Osteocyte (in vitro differentiated cells): ENCODE results near the gene AMOT. TPM values are rescaled to one million over a fixed set of nuclear protein-coding genes. Genes with fewer than 3 reads are reported as not detected.

Source experiments
- DNase-seq: peaks from one replicate; pipeline ENCODE4 v3.0.0; 2021; ENCODE audit warnings: mixed read lengths; ENCODE audit not compliant: unreplicated experiment; ENCODE audit errors: extremely low spot score
- H3K27ac Mint-ChIP-seq: one replicate; pipeline ENCODE4 v1.8.0; 2021; ENCODE audit warnings: mild to moderate bottlenecking, mixed read lengths; ENCODE audit not compliant: unreplicated experiment
- H3K27me3 Mint-ChIP-seq: one replicate; pipeline ENCODE4 v1.8.0; 2021; ENCODE audit warnings: mixed read lengths; ENCODE audit not compliant: unreplicated experiment
- H3K36me3 Mint-ChIP-seq: one replicate; pipeline ENCODE4 v1.8.0; 2021; ENCODE audit warnings: mixed read lengths; ENCODE audit not compliant: unreplicated experiment
- H3K4me1 Mint-ChIP-seq: one replicate; pipeline ENCODE4 v1.8.0; 2021; ENCODE audit warnings: mixed read lengths; ENCODE audit not compliant: unreplicated experiment
- H3K4me3 Mint-ChIP-seq: one replicate; pipeline ENCODE4 v1.8.0; 2021; ENCODE audit warnings: mild to moderate bottlenecking, moderate library complexity, mixed read lengths; ENCODE audit not compliant: unreplicated experiment
- H3K9me3 Mint-ChIP-seq: one replicate; pipeline ENCODE4 v1.8.0; 2021; ENCODE audit warnings: mixed read lengths; ENCODE audit not compliant: unreplicated experiment
- total RNA-seq: library from RNA; stranded (reverse); gene quantifications from 2 replicates; pipeline ENCODE4 v1.2.1, GENCODE V29; 2021
- TF ChIP-seq, protein P1 (sequence below): fragments of 200-600 bp; sonication (generic); IDR thresholded peaks from 2 replicates; pipeline ENCODE4 v1.5.0; 2021; ENCODE audit warnings: antibody characterized with exemption, mild to moderate bottlenecking, moderate library complexity

The AMOT gene
- total RNA-seq, 1 donor from 2014 or later: 7.2 TPM

DNA sequence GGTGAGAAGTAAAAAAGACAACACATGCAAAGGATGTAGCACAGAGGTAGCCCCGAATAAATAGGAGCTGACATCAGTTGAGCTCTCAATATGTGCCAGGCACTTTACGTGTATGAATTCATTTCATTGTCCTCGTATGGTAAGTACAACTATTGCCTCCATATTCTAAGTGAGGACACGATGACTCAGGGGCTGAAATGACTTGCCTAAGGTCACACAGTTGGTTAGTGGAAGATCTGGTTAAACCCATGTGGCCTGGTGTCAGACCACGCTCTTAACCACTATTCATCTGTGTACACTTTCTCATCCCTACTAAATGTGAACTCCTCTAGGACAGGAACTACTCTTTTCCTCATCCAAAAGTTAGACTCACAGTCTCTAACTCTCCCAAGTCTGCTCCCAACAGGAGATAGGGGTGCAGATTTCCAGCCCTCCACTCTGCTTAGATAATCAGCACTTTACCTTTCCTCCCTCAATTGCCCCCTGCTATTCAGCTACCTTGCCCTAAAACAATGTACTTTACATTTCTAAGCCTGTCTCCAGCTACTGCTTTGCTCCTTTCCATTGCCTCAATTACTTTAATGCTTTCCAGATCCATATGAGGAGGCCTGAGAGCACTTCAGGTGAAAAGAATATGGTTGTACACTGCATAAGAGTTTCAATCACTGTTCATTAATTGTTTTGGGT lies 102.1 kb downstream of the AMOT start:
- H3K9me3 Mint-ChIP-seq: no peaks in the 10 kb centered on the region
- no peaks in the 10 kb centered on the region for H3K36me3 Mint-ChIP-seq
- TF ChIP-seq, protein P1, sequence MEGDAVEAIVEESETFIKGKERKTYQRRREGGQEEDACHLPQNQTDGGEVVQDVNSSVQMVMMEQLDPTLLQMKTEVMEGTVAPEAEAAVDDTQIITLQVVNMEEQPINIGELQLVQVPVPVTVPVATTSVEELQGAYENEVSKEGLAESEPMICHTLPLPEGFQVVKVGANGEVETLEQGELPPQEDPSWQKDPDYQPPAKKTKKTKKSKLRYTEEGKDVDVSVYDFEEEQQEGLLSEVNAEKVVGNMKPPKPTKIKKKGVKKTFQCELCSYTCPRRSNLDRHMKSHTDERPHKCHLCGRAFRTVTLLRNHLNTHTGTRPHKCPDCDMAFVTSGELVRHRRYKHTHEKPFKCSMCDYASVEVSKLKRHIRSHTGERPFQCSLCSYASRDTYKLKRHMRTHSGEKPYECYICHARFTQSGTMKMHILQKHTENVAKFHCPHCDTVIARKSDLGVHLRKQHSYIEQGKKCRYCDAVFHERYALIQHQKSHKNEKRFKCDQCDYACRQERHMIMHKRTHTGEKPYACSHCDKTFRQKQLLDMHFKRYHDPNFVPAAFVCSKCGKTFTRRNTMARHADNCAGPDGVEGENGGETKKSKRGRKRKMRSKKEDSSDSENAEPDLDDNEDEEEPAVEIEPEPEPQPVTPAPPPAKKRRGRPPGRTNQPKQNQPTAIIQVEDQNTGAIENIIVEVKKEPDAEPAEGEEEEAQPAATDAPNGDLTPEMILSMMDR: no peak
- no peak overlapping the region for H3K4me3 Mint-ChIP-seq
- no peak overlapping the region for H3K27ac Mint-ChIP-seq
- H3K4me1 Mint-ChIP-seq: peaks cover 2% of the 10 kb centered on the region
- peaks cover 13% of the 10 kb centered on the region for H3K27me3 Mint-ChIP-seq
- DNase-seq: no peak

DNA sequence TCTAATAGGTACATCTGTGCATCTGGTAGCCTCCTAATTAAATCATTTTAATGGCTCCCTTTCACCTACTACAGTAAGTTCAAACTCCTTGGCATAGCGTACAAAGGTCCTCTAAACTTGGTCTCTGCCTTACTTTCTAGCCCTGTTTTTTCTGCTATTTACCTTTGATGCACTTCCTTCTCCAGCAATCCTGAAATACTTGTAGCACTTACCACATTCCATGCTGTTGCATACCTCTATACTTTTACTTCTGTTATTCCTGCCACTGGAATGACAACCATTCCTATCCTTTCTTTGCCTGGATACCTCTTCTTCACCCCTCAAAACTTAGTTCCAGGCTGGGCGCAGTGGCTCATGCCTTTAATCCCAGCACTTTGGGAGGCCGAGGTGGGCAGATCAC lies 104.3 kb downstream of the AMOT start:
- peaks cover 2% of the 10 kb centered on the region for H3K4me1 Mint-ChIP-seq
- no peaks in the 10 kb centered on the region for H3K9me3 Mint-ChIP-seq
- DNase-seq: no peak
- no peak overlapping the region for H3K27ac Mint-ChIP-seq
- TF ChIP-seq, protein P1: no peak
- no peak overlapping the region for H3K4me3 Mint-ChIP-seq
- H3K36me3 Mint-ChIP-seq: no peaks in the 10 kb centered on the region
- peaks cover 19% of the 10 kb centered on the region for H3K27me3 Mint-ChIP-seq

DNA sequence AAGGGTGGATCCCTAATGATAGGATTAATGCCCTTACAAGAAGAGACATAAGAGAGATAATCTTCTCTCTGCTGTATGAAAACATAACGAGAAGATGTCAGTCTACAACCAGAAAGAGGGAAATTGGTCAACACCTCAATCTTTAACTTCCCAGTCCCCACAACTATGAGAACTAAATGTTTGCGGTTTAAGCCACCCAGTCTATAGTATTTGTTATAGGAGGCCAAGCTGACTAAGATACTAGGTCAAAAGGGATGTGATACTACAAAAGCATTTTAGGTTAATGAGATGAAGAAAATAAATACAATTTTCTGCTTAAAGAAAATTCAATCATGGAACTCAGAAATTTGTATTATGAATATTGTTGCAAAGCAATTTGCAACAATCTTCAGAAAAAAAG lies 105.5 kb downstream of the AMOT start:
- H3K36me3 Mint-ChIP-seq: no peaks in the 10 kb centered on the region
- no peak overlapping the region for H3K27ac Mint-ChIP-seq
- no peak overlapping the region for H3K4me3 Mint-ChIP-seq
- DNase-seq: no peak
- H3K9me3 Mint-ChIP-seq: no peaks in the 10 kb centered on the region
- peaks cover 21% of the 10 kb centered on the region for H3K27me3 Mint-ChIP-seq
- TF ChIP-seq, protein P1: no peak
- H3K4me1 Mint-ChIP-seq: peaks cover 2% of the 10 kb centered on the region

DNA sequence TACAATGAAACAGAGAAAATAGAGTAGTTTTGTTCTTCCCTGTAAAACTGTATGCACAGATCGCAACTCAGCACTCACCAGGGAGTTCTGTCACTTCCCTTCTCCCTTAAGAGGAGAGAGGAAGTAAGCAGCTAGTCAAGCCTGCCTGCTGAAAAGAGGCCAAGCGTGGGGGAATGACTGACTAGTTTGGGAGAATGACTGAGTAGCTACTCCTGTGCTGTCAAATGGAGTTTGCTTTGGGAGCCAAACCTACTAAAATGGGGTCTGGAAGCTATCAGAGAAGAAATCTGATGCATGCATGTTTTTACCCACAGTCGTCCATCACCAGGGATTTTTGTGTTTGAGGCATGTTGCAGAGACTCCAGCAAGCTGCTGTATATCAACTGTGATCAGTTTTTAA lies 106.3 kb downstream of the AMOT start:
- Mint-ChIP-seq H3K9me3 (no peaks in the 10 kb centered on the region), H3K4me1 (peaks cover 2% of the 10 kb centered on the region), H3K27ac (no peak overlapping the region), H3K27me3 (peaks cover 21% of the 10 kb centered on the region), H3K4me3 (peak overlapping the region; percentile 61), H3K36me3 (no peaks in the 10 kb centered on the region)
- TF ChIP-seq, protein P1: no peak
- DNase-seq: no peak

DNA sequence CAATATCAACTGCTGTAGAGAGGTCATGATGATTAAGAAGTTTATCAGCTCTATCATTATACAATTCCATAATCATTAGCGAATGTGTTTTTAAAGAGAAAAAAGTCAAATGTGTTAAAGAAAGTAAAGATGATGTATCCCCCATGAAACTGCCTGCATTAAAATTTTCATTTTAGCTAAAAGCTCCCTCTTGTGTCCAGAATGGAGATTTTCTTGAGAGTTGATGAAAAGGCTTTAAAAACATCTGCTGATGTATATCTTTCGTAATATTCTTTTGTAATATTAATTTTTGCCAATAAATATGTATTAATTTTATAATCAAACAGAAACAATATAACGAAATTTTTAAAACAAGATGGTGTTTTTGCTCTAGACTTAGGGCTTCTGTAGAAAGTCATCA lies 108.8 kb downstream of the AMOT start:
- H3K36me3 Mint-ChIP-seq: no peaks in the 10 kb centered on the region
- H3K27ac Mint-ChIP-seq: no peak overlapping the region
- no peak overlapping the region for H3K4me3 Mint-ChIP-seq
- TF ChIP-seq, protein P1: peak; percentile 55
- no peak for DNase-seq
- H3K4me1 Mint-ChIP-seq: peaks cover 2% of the 10 kb centered on the region
- peaks cover 19% of the 10 kb centered on the region for H3K27me3 Mint-ChIP-seq
- H3K9me3 Mint-ChIP-seq: no peaks in the 10 kb centered on the region

Other genes starting within 250 kb of the AMOT start
- gene LHFPL1, start 160.9 kb downstream of the AMOT start, total RNA-seq: 0.19 and 0.21 TPM in 2 replicates